ENCODE data around the gene ARHGAP4.

GRCh38 chrX:153944800-153945150 lies 18.7 kb upstream of the ARHGAP4 start:
- no peak for TF ChIP-seq CTCF (IDR thresholded peaks at IDR 0.05)
- TF ChIP-seq POLR2A (IDR thresholded peaks at IDR 0.05): no peak
- no peak for TF ChIP-seq EP300 (IDR thresholded peaks at IDR 0.05; ENCODE audit: low read depth)
- no peak for TF ChIP-seq POLR2AphosphoS5 (IDR thresholded peaks at IDR 0.05)
